Pons (tissue), 1 donor: ENCODE measurements around the gene NEUROD6.

Experiments used
- DNase-seq: peaks from one replicate; pipeline ENCODE4 v3.0.0-alpha.2; 2016; ENCODE audit warnings: low spot score

Gene NEUROD6

GRCh38 chr7:31333291-31333690 is 7.2 kb downstream of the NEUROD6 start:
- DNase-seq, result no peak

GRCh38 chr7:31327071-31327470 is 13.5 kb downstream of the NEUROD6 start:
- no peak for DNase-seq

GRCh38 chr7:31326416-31326815 is 14.1 kb downstream of the NEUROD6 start:
- no peak for DNase-seq

DNA sequence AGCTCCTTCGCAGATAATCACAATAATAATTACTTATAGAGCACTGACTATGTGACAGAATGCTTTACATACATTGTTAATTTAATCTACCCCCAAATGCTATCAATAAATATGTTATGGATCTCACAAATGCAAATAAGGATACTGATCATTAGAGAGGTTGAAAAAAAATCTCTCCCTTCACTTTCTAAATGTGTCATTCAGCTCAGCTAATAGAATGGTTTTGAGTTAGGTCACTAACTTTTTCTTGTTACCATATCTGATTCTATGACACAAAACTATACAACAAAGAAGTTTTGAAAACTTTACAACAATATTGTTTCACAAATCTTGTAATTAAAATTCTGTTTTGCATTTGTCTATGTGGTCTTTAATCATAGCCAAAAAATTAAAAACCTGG is 17.4 kb downstream of the NEUROD6 start:
- DNase-seq, result no peak

DNA sequence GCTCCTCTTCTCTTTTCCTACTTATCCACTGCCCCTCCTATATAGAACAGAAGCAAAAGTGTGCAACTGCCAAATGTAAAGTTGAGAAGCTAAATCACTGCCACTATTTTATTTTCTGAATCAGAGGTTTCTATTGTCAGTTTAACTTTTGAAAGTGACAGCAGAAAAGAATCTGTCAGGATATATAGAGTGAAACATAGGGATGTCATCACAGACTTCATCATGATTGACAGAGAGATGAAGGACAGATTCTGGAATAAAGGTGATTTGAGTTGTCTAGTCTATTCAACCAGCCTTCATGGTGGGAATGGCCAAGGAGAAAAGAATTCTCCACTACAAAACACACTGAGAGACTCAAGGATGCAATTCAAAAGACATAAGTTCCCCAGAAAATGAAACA is 19.9 kb downstream of the NEUROD6 start:
- no peak for DNase-seq

GRCh38 chr7:31318313-31318712 is 22.2 kb downstream of the NEUROD6 start:
- no peak for DNase-seq

GRCh38 chr7:31316876-31317275 is 23.6 kb downstream of the NEUROD6 start:
- no peak for DNase-seq

GRCh38 chr7:31315758-31316157 is 24.8 kb downstream of the NEUROD6 start:
- no peak for DNase-seq

DNA sequence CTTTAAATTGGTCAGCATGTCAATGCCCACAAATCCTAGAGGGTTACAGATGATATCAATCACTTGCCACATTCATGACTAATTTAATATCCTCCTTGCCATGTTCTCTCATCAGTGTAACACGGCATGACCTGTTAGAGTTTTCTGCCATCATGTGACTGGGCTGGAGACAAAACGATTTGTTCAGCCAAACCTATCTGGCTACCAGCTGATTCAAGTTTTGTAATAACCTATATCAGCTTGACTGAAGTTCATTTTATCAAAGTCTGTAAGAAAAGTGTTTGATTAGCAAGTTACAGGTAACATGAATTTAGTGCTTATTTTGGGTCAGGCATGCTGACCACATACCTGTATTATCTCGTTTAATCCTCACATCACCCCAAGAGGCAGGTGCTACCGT is 25.7 kb downstream of the NEUROD6 start:
- no peak for DNase-seq

DNA sequence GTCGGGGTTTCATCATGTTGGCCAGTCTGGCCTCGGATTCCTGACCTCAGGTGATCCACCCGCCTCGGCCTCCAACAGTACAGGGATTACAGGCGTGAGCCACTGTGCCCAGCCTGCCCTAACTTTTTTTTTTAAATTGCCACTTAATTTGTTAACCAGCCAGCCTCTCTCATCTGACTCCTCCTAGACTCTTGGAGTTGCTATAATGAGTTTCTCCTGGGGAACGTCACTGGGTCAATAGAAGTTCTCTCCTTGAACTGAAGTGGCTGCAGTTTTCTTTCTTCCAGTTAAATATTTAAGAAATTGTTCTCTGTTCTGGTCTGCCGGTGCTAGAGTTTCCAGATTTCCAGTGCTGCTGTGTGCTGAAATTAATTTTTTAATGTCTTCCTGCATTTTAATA is 27.6 kb downstream of the NEUROD6 start:
- DNase-seq, result no peak

DNA sequence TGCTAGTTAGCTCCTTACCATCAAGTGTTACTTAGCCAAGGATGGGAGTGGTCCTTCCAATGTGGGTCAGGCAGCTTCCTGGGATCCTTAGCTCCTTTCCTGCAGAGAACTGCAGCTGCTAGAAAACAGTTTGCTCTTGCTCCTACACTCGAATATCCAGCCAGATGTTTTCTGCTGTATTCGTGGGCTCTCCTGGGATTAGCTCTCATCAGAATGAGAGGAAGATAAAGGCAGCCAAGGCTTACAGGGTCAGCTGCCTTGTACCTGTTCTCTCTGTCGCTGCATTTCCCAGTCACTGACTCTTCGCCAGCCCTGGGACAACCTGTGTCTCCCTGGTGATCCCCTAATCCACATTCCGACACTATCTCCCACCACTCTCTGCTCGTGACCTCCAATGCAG is 29.0 kb downstream of the NEUROD6 start:
- DNase-seq, result no peak

GRCh38 chr7:31310321-31310935 is 30.1 kb downstream of the NEUROD6 start:
- no peak for DNase-seq

GRCh38 chr7:31309407-31309806 is 31.1 kb downstream of the NEUROD6 start:
- no peak for DNase-seq

DNA sequence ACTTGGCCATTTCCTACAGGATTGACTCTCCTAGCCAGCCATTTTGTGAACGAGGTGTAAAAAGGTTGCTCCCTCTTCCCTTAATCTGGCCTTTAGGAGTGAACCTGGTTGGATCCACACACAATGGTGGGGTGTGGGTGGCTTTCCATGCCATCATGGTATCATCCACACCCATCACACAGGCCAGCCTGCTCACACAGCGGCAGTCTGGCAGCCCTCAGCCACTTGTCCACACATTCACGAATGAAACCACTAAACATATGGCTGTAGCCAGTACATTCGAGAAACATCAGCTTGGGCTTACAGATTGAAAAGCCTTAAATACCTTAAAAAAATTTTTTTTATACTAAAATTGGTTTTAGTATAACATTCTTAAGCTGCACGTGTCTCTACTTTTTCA is 31.9 kb downstream of the NEUROD6 start:
- no peak for DNase-seq

- no peak for DNase-seq
Measured at GRCh38 chr7:31307972-31308371, 32.6 kb downstream of the NEUROD6 start.

- DNase-seq, result no peak
Measured at GRCh38 chr7:31305260-31305659, 35.3 kb downstream of the NEUROD6 start.

DNA sequence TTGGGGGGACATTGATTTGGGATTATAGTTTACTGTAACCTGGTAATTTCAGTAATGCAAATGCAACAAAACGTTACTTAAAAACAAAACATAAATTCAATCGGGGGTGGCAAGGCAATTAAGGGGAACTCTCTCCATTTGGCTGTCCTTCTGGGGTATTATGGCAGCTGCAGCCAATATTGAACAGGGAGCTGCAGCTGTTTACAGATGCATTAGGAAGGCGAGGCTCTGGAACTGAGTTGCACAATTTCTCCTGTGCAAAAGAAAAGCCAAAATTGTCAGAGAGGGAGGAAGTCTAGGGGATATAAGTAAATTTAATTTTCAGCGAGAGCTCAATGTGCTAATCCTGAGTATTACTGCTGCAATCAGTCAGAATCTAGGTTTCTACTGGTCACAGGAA is 36.1 kb downstream of the NEUROD6 start:
- DNase-seq, result no peak

- DNase-seq, result no peak
Measured at GRCh38 chr7:31302356-31302755, 38.2 kb downstream of the NEUROD6 start.

DNA sequence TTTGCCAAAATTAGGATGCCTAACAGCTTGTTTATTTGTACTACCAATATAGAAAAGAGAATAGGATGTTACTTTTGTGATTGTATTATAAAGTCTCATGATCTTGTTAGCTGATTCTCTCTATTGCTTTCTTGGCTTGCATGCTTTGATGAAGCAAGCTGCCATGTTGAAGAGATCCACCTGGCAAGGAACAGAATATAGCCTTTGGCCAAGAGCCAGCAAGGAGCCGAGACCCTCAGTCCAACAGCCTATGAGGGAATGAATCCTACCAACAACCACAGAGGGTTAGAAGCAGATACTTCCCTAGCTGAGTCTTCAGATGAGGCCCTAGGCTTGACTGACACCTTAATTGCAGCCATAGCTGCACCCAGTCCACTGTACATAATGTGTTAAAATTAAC is 41.2 kb downstream of the NEUROD6 start:
- no peak for DNase-seq

GRCh38 chr7:31290601-31291000 is 49.9 kb downstream of the NEUROD6 start:
- no peak for DNase-seq
